CD4-positive, alpha-beta T cell treated with Interleukin-21 for 1 hour (primary cell): ENCODE data around the gene CLIC1.

Source experiments
- DNase-seq: peaks from one replicate; pipeline ENCODE4 v3.0.0-alpha.2; 2020

The CLIC1 gene

DNA sequence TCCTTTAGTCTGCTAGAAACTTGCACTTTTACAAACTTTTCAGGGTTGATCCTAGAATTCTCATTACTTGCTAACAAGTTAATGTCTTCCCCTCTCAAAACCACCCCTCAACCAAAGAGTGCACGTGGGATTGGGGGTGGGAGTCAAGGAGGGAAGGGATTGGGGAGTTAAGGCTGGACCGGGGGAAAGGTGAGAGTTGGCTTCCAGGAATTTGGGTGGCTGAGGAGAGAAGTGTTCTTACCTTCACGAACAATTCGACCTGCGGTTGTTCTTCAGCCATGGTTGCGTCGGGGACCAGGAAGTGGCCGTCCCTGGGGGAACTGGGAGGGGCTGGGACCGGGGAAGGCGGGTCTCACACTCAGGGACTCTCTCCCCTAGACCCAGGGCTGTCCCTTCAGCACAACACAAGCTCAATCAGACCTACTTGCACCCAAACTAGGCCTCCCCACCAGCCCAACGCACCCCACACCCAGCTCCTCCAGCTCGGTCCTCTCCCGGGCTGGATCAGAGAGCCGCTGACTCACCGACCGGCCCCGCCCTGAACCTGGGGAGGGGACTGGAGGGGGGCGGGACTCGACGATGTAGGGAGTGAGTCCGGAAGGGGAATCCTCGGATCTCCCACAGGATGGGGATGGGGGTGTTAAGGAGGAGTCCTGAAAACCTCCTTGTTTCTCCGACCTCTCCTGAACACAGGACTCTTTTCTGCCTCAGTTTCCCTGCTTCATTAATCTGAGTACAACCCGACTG, at the start of gene CLIC1:
TSS of gene CLIC1 (minus strand) at position 510 of the 747 bp plus-strand sequence. CDS start at position 280, 230 bp downstream.
- DNase-seq: peak; percentile 81

DNA sequence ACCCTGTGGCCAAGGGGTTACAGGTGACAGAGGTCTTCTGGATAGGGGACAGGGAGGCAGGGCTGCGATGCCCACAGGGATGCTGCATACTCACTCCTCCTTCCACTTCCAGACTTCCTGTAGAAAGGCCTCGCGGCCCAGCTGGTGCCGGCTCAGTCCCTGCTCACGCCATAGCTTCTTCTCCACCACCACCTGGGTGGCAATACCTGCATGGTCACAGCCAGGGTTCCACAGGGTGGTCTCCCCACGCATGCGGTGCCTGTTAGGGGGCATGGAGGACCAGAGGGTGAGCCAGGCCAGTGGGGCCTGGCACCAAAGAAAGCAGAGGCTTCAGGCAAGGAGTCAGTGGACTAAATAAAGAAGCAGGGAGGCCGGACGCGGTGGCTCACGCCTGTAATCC, 49.1 kb upstream of the CLIC1 start:
- DNase-seq: no peak

DNA sequence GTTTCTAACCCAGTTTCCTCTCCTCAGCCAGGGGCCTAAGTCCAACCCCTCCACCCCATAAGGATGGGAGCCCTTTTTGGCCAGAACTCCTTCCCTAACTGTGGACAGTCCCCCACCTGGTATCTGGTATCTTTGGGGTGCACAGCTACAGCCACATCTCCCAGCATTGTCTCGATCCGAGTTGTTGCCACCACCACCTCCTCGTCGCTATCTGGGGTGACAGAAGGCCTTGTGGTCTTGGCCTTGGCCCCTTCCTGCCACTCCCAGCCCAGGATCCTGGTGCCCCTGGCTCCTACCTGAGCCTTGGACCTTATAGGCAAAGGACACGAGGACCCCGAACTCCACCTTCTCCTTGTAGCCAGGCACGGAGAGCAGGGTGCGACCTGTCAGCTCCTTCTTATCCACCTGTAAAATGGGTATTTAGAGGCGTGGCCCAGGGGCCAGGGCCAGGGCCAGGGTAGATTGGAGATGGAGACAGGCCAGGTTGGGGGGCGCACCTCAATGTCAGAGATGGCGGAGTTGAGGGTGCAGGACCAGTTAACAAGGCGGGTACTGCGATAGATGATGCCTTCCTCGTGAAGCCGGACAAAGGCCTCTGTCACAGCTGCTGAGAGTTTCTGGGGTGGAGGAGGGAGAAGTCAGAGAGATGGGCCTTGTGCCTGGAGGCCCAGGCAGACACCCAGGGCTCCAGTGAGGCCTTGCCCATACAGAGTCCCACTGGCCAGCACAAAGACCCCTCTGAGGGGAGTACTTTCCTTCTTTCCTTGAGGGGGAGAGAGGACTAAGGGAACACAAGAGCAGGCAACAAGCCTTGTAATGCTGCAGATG, 48.0 kb upstream of the CLIC1 start:
- no peak for DNase-seq

DNA sequence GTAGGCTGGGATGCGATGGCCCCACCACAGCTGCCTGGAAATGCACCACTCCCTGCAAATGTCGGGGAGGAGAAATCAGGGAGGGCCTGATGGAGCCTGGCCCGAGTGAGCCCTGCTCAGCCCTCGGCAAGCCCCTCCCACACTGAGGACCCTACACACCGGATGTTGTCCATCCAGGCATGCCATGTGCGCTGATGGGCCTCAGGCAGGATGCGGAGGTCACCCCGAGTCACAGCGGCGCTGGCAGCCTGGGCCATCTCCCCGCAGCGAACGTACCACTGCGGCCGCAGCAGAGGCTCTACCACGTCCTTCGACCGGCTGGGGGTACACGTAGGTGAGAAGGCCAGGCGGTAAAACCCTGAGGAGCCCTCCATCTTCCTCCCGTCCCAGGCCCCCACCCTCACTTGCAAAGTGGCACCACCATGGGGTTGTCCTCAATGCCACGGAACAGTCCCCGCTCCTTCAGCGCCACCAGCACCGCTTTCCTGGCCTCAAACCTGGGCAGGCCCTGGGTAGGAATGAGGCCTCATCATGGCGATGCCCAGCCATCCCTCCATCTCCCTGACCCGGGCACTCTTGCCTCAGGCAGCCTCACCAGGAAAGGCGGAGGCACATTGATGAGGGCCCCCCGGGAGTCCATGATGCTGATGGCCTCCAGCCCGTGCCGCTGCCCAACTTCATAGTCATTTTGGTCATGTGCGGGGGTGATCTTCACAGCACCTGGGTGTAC, 46.0 kb upstream of the CLIC1 start:
- no peak for DNase-seq

DNA sequence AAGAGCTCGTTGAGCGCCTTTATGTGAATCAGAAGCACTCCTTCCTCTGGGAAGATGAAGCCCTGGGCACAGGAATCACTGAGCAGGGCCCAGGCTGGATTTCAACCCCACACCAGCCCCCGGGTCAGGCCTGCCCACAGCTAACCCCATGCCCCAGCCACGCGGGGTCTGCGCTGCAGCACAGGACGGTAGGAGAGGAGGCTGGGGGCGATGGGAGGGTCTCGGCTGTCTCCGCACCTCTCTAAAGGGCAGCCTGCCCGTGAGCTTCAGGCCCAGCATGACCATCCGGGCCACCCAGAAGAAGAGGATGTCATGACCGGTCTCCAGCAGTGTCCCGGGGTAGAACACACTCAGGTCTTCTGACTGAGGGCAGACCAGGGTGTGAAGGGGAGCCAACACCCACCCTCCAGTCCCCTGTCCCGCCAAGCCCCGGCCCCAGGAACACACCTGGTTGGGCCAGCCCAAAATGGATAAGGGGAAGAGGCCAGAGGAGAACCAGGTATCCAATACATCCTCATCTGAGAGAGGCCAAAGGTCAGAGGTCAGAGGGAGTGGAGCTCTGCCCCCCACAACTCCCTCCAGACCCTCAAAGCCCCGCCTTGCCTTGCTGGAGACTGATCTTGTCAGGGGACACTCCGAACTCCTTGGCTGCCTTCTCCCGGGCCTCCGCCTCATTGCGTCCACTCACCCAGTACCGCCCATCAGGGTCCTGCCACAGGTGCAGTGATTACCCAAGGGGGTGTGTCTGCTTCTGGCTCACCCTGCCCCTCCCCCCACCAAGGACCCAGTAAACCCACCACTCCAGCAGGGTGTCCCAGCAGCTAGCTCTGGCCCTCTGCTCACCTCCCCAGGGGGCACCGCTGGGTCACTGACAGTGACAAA, 45.2 kb upstream of the CLIC1 start:
- no peak for DNase-seq

DNA sequence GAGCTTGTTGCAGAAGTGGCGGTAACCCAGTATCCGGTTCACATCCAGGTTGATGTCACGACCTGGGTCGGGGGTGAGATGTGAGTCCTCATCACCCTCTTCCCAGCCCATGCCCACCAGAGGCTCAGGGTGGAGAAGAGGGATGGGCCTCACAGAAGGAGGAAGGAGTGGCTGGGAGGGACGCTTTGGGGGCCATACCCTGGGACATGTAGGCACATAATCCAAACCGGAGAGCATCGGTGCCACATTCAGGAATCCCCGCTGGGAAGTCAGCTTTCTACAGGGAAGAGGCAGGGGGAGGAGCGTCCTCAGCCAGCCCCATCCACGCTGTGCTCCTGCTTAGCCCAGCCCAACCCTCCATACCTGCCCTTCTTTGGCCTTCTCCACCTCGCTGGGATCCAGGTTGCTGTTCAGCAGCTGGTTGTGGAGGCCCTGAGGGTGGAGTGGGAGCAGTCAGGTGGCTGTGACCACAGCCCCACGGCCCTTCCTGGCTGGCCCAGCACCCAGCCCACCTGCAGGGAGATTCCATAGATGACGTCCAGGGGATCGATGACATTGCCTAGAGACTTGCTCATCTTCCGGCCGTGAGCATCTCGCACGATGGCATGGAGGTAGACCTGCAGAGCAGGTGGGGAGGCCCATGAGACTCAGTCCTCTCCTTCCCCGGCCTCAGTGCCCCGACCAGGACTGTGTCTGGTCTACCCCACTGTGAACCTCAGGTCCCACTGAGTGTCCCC, 44.3 kb upstream of the CLIC1 start:
- DNase-seq: no peak

DNA sequence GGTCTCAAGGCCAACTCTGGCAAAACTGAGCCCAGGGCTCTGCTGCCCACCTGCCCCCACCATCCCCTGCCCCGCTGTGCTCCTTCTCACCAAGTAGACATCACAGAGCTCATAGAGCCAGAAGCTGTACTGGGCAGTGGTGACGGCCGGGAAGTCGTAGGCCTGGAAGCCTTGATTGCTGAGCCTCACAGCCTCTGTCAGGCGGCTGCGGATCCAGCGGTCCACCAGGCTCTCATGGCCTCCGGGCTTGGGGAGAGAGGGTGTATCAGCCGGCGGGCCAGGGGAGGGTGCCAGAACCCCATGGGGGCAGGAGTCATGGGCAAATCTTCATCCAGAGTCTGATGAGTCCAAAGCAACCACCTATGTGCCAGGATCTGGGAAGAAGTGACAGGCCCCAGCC, 43.6 kb upstream of the CLIC1 start:
- DNase-seq: no peak

DNA sequence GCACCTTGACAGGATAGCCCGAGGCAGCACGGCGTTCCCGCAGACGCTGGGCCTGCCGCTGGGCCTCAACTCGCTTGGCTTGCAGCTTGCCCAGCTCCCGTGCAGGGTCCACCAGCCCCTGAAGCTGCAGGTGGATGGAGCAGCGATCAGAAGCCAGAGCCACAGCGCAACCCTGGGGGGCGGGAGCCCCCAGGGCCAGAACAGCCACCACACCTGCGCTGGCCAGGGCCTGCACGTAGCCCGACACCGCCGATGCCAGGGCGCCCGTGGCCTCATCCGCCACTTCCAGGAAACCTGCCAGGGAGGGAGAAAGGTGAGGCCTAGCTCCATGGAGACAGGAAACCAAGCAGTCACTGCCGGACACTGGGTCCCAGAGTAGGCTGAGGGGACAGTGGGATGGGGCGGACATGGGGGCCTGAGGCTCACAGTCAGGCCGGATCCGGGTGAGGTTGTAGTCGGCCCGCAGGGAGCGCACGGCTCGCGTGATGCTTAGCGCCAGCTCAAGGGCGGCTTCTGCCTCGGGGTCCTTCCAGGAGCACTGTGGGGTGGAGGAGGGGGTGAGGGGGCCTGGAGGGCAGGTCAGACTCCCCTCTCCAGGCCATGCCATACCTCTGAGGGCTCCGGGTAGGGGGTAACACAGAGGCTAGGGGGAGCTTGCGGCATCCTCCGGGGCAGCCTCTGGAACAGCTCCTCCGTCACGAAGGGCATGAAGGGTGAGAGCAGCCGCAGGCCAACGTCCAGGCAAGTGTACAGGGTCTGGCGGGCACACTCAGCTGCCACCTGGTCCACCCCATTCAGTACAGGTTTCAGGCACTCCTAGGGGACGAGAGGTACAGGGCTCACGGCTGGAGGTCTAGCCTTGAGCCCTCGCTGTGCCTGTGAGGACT, 42.9 kb upstream of the CLIC1 start:
- DNase-seq: no peak

DNA sequence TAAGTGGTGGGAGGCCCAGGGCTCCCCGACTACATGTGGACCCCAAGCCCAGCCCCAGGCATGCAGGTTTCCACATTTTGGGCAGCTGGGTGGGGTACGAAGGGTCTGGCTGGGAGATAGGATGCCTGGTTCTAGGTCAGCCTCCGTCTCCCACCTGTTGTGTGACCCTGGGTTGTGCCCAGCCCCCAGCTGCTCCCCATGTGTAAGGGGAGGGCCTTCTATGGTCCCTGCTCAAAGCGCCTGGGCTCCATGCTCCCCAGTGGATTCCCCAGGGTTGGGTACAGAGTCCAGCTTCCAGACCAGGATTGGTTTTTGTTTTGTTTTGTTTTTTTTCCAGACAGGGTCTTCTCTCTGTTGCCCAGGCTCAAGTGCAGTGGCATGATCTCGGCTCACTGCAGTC, 41.9 kb upstream of the CLIC1 start:
- no peak for DNase-seq

DNA sequence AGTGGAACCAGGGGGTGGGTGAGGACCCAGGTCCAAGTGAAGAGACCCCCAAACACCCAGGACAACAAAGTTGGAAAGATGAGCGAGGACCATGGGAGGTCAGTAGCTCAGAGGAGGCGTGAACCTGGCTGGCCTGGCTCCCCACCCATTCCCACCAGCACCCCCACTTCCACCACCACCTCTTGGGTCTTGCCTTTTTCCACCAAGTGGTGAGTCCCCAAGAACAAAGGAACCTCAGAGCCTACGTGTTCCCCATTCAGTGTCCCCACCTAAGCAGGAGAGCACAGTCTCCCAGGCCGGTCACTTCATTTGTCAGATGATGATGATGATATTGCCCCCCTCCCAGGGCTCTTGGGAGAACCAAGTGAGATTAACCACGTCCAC, 41.3 kb upstream of the CLIC1 start:
- no peak for DNase-seq

DNA sequence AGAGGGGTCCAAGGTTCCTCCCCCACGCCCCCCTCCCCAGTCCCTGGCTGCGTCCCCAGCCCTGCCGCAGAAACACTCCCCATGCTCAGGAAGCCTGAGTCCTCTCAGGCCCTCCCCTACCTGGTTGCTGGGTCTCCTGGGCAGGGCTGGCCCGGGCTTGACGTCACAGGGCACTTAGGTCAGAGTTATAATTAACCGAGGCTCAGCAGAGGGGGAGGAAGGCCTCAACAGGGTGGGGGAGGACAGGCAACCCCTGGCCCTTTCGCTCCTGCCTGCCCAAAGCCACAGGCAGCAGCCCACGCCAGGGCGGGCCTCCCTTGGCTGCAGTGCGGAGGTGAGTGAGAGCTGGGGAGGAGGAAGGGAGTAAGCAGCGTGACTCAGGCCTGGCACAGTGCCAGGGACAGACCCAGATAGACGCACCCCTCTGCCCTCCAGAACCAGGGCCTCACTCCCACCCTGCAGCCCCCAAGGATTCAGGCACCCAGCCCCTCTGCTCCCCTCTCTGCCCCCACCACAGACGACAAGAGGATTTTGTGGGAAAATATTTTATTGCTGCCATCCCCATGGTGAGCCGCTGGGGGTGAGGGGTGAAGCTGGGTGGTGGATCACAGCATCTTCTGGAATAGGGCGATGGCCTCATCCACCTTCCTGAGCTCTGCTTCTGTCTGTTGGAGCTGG, 40.8 kb upstream of the CLIC1 start, which contains the start of gene VWA7:
TSS of gene VWA7 (minus strand) at position 340 of the 678 bp plus-strand sequence. CDS start 549 bp downstream, outside the sequence.
- peak; percentile 83 for DNase-seq

DNA sequence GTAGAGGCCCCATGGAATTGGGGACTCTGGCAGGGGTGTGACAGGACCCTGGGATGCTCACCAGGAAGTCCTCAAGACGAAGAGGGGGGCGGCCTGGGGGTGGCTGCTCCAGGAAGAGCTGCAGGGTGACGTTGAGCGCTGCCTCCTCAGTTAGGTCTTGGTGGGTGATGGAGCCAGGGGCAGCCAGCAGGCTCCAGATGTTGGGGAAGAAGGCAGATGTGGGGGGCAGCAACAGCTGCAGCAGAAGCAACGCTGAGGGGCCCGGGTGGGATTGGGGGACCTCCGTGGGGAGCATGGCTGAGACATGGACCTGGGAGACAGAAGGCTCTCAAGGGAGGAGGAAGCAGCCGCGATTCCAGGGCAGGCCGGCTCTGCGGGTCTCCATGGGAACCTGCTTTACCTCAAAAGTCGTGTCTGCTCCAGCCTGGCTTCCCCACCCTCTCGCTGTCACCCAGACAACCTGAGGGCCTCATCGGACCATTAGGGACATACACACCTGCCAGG, 40.2 kb upstream of the CLIC1 start:
- no peak for DNase-seq

DNA sequence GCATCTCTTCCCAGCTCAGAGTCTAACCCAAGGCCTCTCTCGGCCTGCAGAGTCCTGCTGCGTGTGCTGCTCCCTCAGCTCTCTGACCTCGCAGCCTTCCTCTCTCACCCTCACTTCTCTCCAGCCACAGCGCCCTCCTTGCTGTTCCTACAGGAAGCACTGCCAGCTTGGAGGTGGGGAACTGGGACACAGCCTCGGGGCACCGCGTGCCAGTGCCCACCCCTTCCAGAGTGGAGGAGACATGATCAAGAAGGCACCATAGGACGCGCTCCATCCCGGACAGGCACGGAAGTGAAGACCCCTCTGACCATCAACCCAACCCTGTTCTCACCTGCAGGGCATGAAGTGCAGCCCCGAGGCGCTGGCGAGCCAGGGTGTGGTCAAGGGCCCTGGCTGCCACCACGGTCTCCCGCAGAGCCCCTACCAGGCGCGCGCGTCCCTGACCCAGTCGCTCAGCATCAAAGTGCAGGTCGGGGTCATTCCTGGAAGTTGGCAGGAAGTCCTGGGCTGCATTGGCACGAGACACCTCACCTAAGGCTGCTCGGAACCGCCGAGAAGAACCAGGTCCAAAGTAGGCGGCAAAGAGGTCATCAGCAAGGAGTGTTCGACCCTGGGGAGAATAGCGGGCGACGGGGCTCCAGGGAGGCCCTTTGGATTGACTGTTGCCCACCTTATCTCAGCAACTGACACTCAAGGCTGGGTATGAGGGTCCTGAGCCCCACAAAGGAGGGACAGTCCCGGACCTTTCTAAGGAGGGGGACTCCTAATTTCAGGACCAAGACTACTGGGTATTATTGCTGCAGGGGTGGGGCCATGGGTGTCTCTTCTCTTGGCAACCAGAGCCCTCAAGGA, 39.5 kb upstream of the CLIC1 start:
- DNase-seq: no peak

DNA sequence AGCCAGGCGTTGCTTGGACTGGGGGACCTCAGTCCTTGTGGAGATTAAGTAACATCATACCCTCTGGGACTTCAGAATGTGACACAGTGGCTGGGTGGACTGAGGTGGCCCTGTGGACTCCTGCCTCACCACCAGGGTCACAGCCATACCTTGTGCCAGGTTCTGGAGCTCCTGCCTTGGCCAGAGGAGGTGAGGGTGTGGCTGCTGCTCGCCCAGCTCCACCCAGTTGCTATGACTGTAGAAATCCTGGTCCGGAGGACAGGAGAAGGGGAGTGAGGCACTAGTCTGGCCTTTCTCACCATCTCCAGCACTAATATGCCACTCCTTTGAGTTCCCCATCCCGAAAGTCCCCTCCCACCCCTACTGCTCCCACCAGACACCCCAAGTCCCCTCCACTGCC, 38.9 kb upstream of the CLIC1 start:
- no peak for DNase-seq

DNA sequence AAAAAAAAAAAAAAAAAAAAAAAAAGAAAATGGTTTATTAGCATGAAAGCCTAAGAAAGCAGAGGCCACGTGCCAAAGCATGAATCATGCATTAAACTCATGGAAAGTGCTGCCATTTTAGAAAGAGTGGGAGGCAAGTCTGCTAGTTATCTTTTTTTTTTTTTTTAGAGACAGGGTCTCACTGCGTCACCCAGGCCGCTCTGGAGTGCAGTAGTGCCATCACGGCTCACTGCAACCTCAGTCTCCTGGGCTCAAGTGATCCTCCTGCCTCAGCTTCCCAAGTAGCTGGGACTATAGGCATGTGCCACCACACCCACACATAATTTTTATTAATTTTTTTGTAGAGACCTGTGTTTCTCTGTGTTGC, 35.6 kb upstream of the CLIC1 start:
- DNase-seq: no peak

DNA sequence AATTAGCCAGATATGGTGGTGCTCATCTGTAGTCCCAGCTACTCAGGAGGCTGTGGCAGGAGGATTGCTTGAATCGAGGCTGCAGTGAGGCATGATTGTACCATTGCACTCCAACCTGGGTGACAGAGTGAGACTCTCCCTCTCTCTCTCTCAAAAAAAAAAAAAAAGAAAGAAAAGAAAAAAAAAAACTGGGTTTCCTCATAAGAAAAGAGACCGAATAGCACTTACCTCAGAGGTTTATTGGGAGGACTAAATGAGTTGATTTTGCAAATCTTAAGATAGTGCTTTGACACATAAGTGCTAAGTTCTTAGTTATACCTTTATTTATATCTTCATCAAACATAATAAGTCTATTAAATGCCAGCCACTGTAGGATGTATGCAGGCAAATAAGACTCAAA, 34.5 kb upstream of the CLIC1 start:
- no peak for DNase-seq

DNA sequence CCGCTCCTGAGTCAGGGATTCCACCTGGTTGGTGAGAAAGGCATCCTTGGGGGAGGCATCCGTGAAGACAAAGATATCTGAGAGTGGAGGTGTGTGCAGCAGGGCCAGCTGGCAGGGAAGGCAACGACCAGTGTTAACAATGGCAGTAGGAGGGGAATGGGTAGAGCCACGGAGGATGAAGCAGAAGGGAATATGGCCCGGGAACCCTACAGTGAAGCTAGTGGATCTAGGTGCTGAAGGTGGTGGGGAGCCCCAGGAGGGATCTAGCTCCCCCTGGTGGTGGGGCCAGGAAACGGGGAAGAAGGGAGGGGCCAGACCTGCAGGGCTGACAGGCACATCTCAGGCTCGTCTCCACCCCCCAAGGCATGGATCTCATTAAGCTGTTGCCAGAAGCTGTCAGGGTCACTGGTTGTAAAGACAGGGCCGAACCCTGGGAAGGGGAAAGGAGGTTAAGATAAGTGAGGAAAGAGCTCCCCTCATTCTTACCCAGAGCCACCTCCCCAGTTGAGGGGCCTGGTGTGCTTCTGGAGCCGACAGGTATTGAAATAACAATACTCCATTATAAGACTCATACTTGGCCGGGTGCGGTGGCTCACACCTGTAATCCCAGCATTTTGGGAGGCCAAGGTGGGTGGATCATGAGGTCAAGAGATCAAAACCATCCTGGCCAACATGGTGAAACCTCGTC, 33.5 kb upstream of the CLIC1 start:
- peak; percentile 84 for DNase-seq
